Naive thymus-derived CD4-positive, alpha-beta T cell (primary cell): Measurements from ENCODE around the gene HEATR1. TPM values are rescaled to one million over a fixed set of nuclear protein-coding genes. Genes with fewer than 3 reads are reported as not detected.

ENCODE experiments used
- ATAC-seq: fragments of 150-1000 bp; cut with Tn5 transposase; 2 replicates; pipeline ENCODE4 v1.10.0; 2021; ENCODE audit warnings: mild to moderate bottlenecking, moderate library complexity
- CTCF ChIA-PET: fragments of 350-600 bp; sonication (Branson Sonifier 250); formaldehyde crosslinking; loops from one replicate; lab custom pipeline; 2021; ENCODE audit warnings: antibody characterized with exemption; lab: Charles Lee
- POLR2A ChIA-PET: fragments of 350-600 bp; sonication (Branson Sonifier 250); formaldehyde crosslinking; loops from one replicate; lab custom pipeline; 2021; ENCODE audit warnings: antibody characterized with exemption, inconsistent platforms; lab: Charles Lee
- DNase-seq, 9 donors: peaks; one replicate each; pipeline versions ENCODE4 v3.0.0 to v3.0.0-alpha.2; 2020 to 2022; ENCODE audit warnings: mixed read lengths in 1 of 9
- H3K27ac ChIP-seq: one replicate; pipeline ENCODE4 v1.7.0; 2013; ENCODE audit warnings: mild to moderate bottlenecking, low read depth, low read length, moderate library complexity
- H3K27me3 ChIP-seq, 2 donors: one replicate each; pipeline ENCODE4 v1.7.0; 2013; ENCODE audit warnings: low read length in 2 of 2, mild to moderate bottlenecking in 2 of 2, moderate library complexity in 2 of 2; ENCODE audit not compliant: control insufficient read depth in 2 of 2, insufficient read depth in 2 of 2
- H3K36me3 ChIP-seq, 3 experiments: 1 replicate in 2 of 3; 2 replicates in 1 of 3; pipeline ENCODE4 v1.7.0; 2013; ENCODE audit warnings: low read length in 3 of 3, mild to moderate bottlenecking in 3 of 3, moderate library complexity in 1 of 3; ENCODE audit not compliant: insufficient read depth in 3 of 3, control insufficient read depth in 2 of 3
- H3K4me1 ChIP-seq, 2 donors: one replicate each; pipeline ENCODE4 v1.7.0; 2013; ENCODE audit warnings: low read length in 2 of 2, mild to moderate bottlenecking in 2 of 2, moderate library complexity in 1 of 2; ENCODE audit not compliant: control insufficient read depth in 2 of 2, insufficient read depth in 2 of 2
- H3K4me3 ChIP-seq: 2 replicates; pipeline ENCODE4 v1.7.0; 2013; ENCODE audit warnings: mild to moderate bottlenecking, low read length
- H3K9me3 ChIP-seq, 3 experiments: 1 replicate in 2 of 3; 2 replicates in 1 of 3; pipeline ENCODE4 v1.7.0; 2013; ENCODE audit warnings: low read length in 3 of 3; ENCODE audit not compliant: control insufficient read depth in 2 of 3
- H3K27ac Mint-ChIP-seq, 9 donors: one replicate each; pipeline ENCODE4 v1.8.0; 2020 to 2022; ENCODE audit warnings: mixed read lengths in 9 of 9, mild to moderate bottlenecking in 8 of 9, moderate library complexity in 5 of 9, inconsistent platforms in 2 of 9
- H3K27me3 Mint-ChIP-seq, 5 donors: one replicate each; pipeline ENCODE4 v1.8.0; 2021 to 2022; ENCODE audit warnings: mixed read lengths in 5 of 5, mild to moderate bottlenecking in 1 of 5
- H3K36me3 Mint-ChIP-seq, 5 donors: one replicate each; pipeline ENCODE4 v1.8.0; 2020 to 2022; ENCODE audit warnings: mixed read lengths in 5 of 5, mild to moderate bottlenecking in 3 of 5, inconsistent platforms in 1 of 5
- H3K4me1 Mint-ChIP-seq, 7 donors: one replicate each; pipeline ENCODE4 v1.8.0; 2020 to 2022; ENCODE audit warnings: mixed read lengths in 7 of 7, mild to moderate bottlenecking in 3 of 7, inconsistent platforms in 1 of 7
- H3K4me3 Mint-ChIP-seq, 10 donors: one replicate each; pipeline ENCODE4 v1.8.0; 2020 to 2022; ENCODE audit warnings: mild to moderate bottlenecking in 10 of 10, mixed read lengths in 10 of 10, moderate library complexity in 6 of 10, inconsistent platforms in 2 of 10
- H3K9me3 Mint-ChIP-seq, 11 donors: one replicate each; pipeline ENCODE4 v1.8.0; 2020 to 2022; ENCODE audit warnings: mixed read lengths in 11 of 11, mild to moderate bottlenecking in 4 of 11, inconsistent platforms in 1 of 11, moderate library complexity in 1 of 11
- intact Hi-C, 2 donors: fragments of 100-400 bp; cut with micrococcal nuclease; formaldehyde crosslinking; loops; one replicate each; pipeline ENCODE4 v1.15.1; 2023
- polyA plus RNA-seq, 2 donors: library from polyadenylated mRNA; unstranded; fragments of 300-500 nt; fragmentation: Illumina TruSeq; gene quantifications; one replicate each; pipeline ENCODE4 v1.2.3, GENCODE V29; 2021
- total RNA-seq, 6 experiments: library from RNA in 5 of 6; stranded (reverse) in 5 of 6; gene quantifications; 1 replicate in 5 of 6; 2 replicates in 1 of 6; pipeline ENCODE4 v1.2.3 and lab custom pipeline; 2021 to 2026

Gene HEATR1
- total and polyA plus RNA-seq, 7 experiments from 2014 or later = 14.2 to 58.7 (median 41.5) TPM

GRCh38 chr1:236636017-236636416, 31.7 kb upstream of the HEATR1 start:
- ChIA-PET POLR2A (no interaction called here), CTCF (interaction anchor here (0.7 kb wide), 1 partner anchor 1042 kb away, joined by 3 read pairs; no protein-coding TSS in a partner anchor)
- intact Hi-C loops = no loop called here
- Mint-ChIP-seq H3K27me3 (peaks cover 2 to 33% (median 32%) of the 10 kb centered on the region in 5 donors), H3K9me3 (peaks cover 0 to 6% (median 2%) of the 10 kb centered on the region in 11 donors), H3K27ac (no peak overlapping the region), H3K4me1 (no peaks in the 10 kb centered on the region), H3K4me3 (no peak overlapping the region), H3K36me3 (no peaks in the 10 kb centered on the region)
- no peaks in the 10 kb centered on the region for H3K36me3 ChIP-seq
- H3K4me1 ChIP-seq = no peaks in the 10 kb centered on the region
- H3K27ac ChIP-seq = no peak overlapping the region
- H3K4me3 ChIP-seq = no peak overlapping the region
- DNase-seq (no peak), ATAC-seq (no peak)
- no peaks in the 10 kb centered on the region for H3K9me3 ChIP-seq
- H3K27me3 ChIP-seq = no peaks in the 10 kb centered on the region

GRCh38 chr1:236627727-236628408, 23.6 kb upstream of the HEATR1 start:
- no peaks in the 10 kb centered on the region for H3K36me3 ChIP-seq
- DNase-seq (no peak), ATAC-seq (no peak)
- H3K4me3 ChIP-seq = no peak overlapping the region
- CTCF ChIA-PET = no interaction called here
- intact Hi-C loops = no loop called here
- H3K4me1 Mint-ChIP-seq = no peaks in the 10 kb centered on the region
- no peaks in the 10 kb centered on the region for H3K9me3 ChIP-seq
- POLR2A ChIA-PET = no interaction called here
- no peak overlapping the region for H3K27ac Mint-ChIP-seq
- H3K27me3 ChIP-seq = no peaks in the 10 kb centered on the region
- H3K36me3 Mint-ChIP-seq = peaks cover 0 to 4% (median 0%) of the 10 kb centered on the region in 5 donors
- H3K27ac ChIP-seq = no peak overlapping the region
- no peak overlapping the region for H3K4me3 Mint-ChIP-seq
- peaks cover 0 to 13% (median 3%) of the 10 kb centered on the region in 11 donors for H3K9me3 Mint-ChIP-seq
- peaks cover 28 to 48% (median 35%) of the 10 kb centered on the region in 5 donors for H3K27me3 Mint-ChIP-seq
- H3K4me1 ChIP-seq = no peaks in the 10 kb centered on the region

GRCh38 chr1:236623371-236624166, 19.3 kb upstream of the HEATR1 start:
- H3K4me3 Mint-ChIP-seq = no peak overlapping the region
- peaks cover 3 to 26% (median 11%) of the 10 kb centered on the region in 11 donors for H3K9me3 Mint-ChIP-seq
- H3K27ac ChIP-seq = no peak overlapping the region
- ATAC-seq (no peak), DNase-seq (no peak)
- ChIA-PET CTCF (no interaction called here), POLR2A (no interaction called here)
- no peaks in the 10 kb centered on the region for H3K36me3 ChIP-seq
- H3K27ac Mint-ChIP-seq = no peak overlapping the region
- intact Hi-C loops = no loop called here
- H3K36me3 Mint-ChIP-seq = peaks cover 0 to 8% (median 0%) of the 10 kb centered on the region in 5 donors
- H3K9me3 ChIP-seq = no peaks in the 10 kb centered on the region
- no peaks in the 10 kb centered on the region for H3K27me3 ChIP-seq
- H3K4me1 ChIP-seq = no peaks in the 10 kb centered on the region
- H3K27me3 Mint-ChIP-seq = peaks cover 37 to 56% (median 45%) of the 10 kb centered on the region in 5 donors
- no peaks in the 10 kb centered on the region for H3K4me1 Mint-ChIP-seq
- no peak overlapping the region for H3K4me3 ChIP-seq

- Mint-ChIP-seq H3K27me3 (peaks cover 32 to 57% (median 39%) of the 10 kb centered on the region in 5 donors), H3K36me3 (peaks cover 0 to 8% (median 0%) of the 10 kb centered on the region in 5 donors), H3K4me3 (no peak overlapping the region), H3K9me3 (peaks cover 3 to 26% (median 11%) of the 10 kb centered on the region in 11 donors), H3K4me1 (no peaks in the 10 kb centered on the region), H3K27ac (no peak overlapping the region)
- DNase-seq = no peak
- no peaks in the 10 kb centered on the region for H3K27me3 ChIP-seq
- ChIA-PET CTCF (no interaction called here), POLR2A (no interaction called here)
- H3K27ac ChIP-seq = no peak overlapping the region
- no peak overlapping the region for H3K4me3 ChIP-seq
- ATAC-seq = no peak
- H3K4me1 ChIP-seq = no peaks in the 10 kb centered on the region
- H3K9me3 ChIP-seq = no peaks in the 10 kb centered on the region
- no peaks in the 10 kb centered on the region for H3K36me3 ChIP-seq
- intact Hi-C loops = no loop called here
Measured at GRCh38 chr1:236622407-236622806, 18.1 kb upstream of the HEATR1 start.

- Histone ChIP-seq H3K27ac (no peak overlapping the region), H3K4me3 (no peak overlapping the region), H3K27me3 (no peaks in the 10 kb centered on the region), H3K36me3 (no peaks in the 10 kb centered on the region), H3K4me1 (no peaks in the 10 kb centered on the region), H3K9me3 (no peaks in the 10 kb centered on the region)
- ATAC-seq (no peak), DNase-seq (no peak)
- Mint-ChIP-seq H3K4me3 (no peak overlapping the region), H3K4me1 (no peaks in the 10 kb centered on the region), H3K27ac (no peak overlapping the region), H3K36me3 (peaks cover 0 to 6% (median 0%) of the 10 kb centered on the region in 5 donors), H3K27me3 (peaks cover 39 to 57% (median 42%) of the 10 kb centered on the region in 5 donors), H3K9me3 (peaks cover 0 to 18% (median 9%) of the 10 kb centered on the region in 11 donors)
- intact Hi-C loops = no loop called here
- ChIA-PET POLR2A (no interaction called here), CTCF (no interaction called here)
Measured at GRCh38 chr1:236619398-236619797, 15.1 kb upstream of the HEATR1 start.

- CTCF ChIA-PET = no interaction called here
- Histone ChIP-seq H3K27me3 (no peaks in the 10 kb centered on the region), H3K36me3 (no peaks in the 10 kb centered on the region), H3K4me3 (no peak overlapping the region), H3K9me3 (no peaks in the 10 kb centered on the region), H3K4me1 (no peaks in the 10 kb centered on the region), H3K27ac (no peak overlapping the region)
- ATAC-seq = no peak
- Mint-ChIP-seq H3K4me3 (no peak overlapping the region), H3K27ac (no peak overlapping the region), H3K36me3 (peaks cover 0 to 6% (median 0%) of the 10 kb centered on the region in 5 donors), H3K9me3 (peaks cover 0 to 16% (median 9%) of the 10 kb centered on the region in 11 donors), H3K27me3 (peaks cover 34 to 53% (median 38%) of the 10 kb centered on the region in 5 donors), H3K4me1 (no peaks in the 10 kb centered on the region)
- intact Hi-C loops = no loop called here
- POLR2A ChIA-PET = no interaction called here
- no peak for DNase-seq
Measured at GRCh38 chr1:236618507-236618906, 14.2 kb upstream of the HEATR1 start.
